GM21367 (cell line): ENCODE results near the gene MFAP4.

Experiments
- ATAC-seq: cut with Tn5 transposase; IDR thresholded peaks from one replicate; pipeline ENCODE4 v1.9.1; 2021; ENCODE audit not compliant: unreplicated experiment

Gene MFAP4

GRCh38 chr17:19410091-19410490, 23.1 kb upstream of the MFAP4 start:
- ATAC-seq: no peak

GRCh38 chr17:19409509-19409908, 22.5 kb upstream of the MFAP4 start:
- no peak for ATAC-seq

GRCh38 chr17:19409066-19409465, 22.1 kb upstream of the MFAP4 start:
- no peak for ATAC-seq

GRCh38 chr17:19408346-19408710, 21.3 kb upstream of the MFAP4 start:
- no peak for ATAC-seq

- ATAC-seq: no peak
These were observed 20.8 kb upstream of the MFAP4 start for GRCh38 chr17:19407601-19408345.

GRCh38 chr17:19405114-19405513, 18.1 kb upstream of the MFAP4 start:
- ATAC-seq: no peak

- no peak for ATAC-seq
These were observed 17.3 kb upstream of the MFAP4 start for GRCh38 chr17:19404264-19404663.

- no peak for ATAC-seq
These were observed 16.0 kb upstream of the MFAP4 start for GRCh38 chr17:19403021-19403420.

- no peak for ATAC-seq
These were observed 15.2 kb upstream of the MFAP4 start for GRCh38 chr17:19402171-19402570.

- ATAC-seq: no peak
These were observed 14.5 kb upstream of the MFAP4 start for GRCh38 chr17:19401321-19402010.

GRCh38 chr17:19399750-19400450, 12.9 kb upstream of the MFAP4 start:
- no peak for ATAC-seq

- no peak for ATAC-seq
These were observed 11.6 kb upstream of the MFAP4 start for GRCh38 chr17:19398301-19399181.

GRCh38 chr17:19397556-19398041, 10.6 kb upstream of the MFAP4 start:
- no peak for ATAC-seq

- no peak for ATAC-seq
These were observed 5.3 kb upstream of the MFAP4 start for GRCh38 chr17:19392303-19392702.

- ATAC-seq: no peak
These were observed 4.4 kb upstream of the MFAP4 start for GRCh38 chr17:19391432-19391831.

GRCh38 chr17:19390951-19391350, 4.0 kb upstream of the MFAP4 start:
- no peak for ATAC-seq

- no peak for ATAC-seq
These were observed 2.1 kb upstream of the MFAP4 start for GRCh38 chr17:19388791-19389785.

- no peak for ATAC-seq
These were observed 1.0 kb upstream of the MFAP4 start for GRCh38 chr17:19387921-19388521.
